Osteoblast (primary cell): ENCODE results near the gene NUPR1. TPM values are rescaled to one million over a fixed set of nuclear protein-coding genes. Genes with fewer than 3 reads are reported as not detected.
"Not testable (repeated sequence)": the region's sequence is repeated elsewhere in the genome, so short reads cannot be mapped to it uniquely, and the experiment has no call there.

Source experiments
- DNase-seq: peaks from one replicate; pipeline ENCODE4 v3.0.0; 2011; ENCODE audit warnings: low spot score, mixed read lengths; ENCODE audit not compliant: insufficient read length; ENCODE audit errors: missing footprints
- H2AFZ ChIP-seq: 2 replicates; pipeline ENCODE4 v1.6.0; 2011; ENCODE audit warnings: mild to moderate bottlenecking, low read length
- H3K27ac ChIP-seq: 2 replicates; pipeline ENCODE4 v1.5.1; 2011; ENCODE audit warnings: mild to moderate bottlenecking, low read depth, low read length, moderate library complexity
- H3K27me3 ChIP-seq: 2 replicates; pipeline ENCODE4 v1.6.0; 2012; ENCODE audit warnings: mild to moderate bottlenecking, control low read depth, inconsistent platforms, low read length, moderate library complexity; ENCODE audit not compliant: insufficient read depth
- H3K36me3 ChIP-seq: 2 replicates; pipeline ENCODE4 v1.5.1; 2011; ENCODE audit warnings: mild to moderate bottlenecking, low read length, control low read depth, moderate library complexity; ENCODE audit not compliant: insufficient read depth
- H3K4me1 ChIP-seq: 2 replicates; pipeline ENCODE4 v1.5.1; 2011; ENCODE audit warnings: mild to moderate bottlenecking, low read length, control low read depth, moderate library complexity; ENCODE audit not compliant: insufficient read depth
- H3K4me2 ChIP-seq: 2 replicates; pipeline ENCODE4 v1.6.0; 2011; ENCODE audit warnings: mild to moderate bottlenecking, low read length; ENCODE audit not compliant: insufficient read depth
- H3K4me3 ChIP-seq: fragments of 200-600 bp; sonication (generic); 3 replicates; pipeline ENCODE4 v1.5.1; 2012; ENCODE audit warnings: mild to moderate bottlenecking, low read length, inconsistent platforms; ENCODE audit not compliant: insufficient read depth
- H3K79me2 ChIP-seq: 2 replicates; pipeline ENCODE4 v1.6.0; 2012; ENCODE audit warnings: mild to moderate bottlenecking, low read length, control low read depth, inconsistent platforms; ENCODE audit not compliant: insufficient read depth
- H3K9me3 ChIP-seq: 2 replicates; pipeline ENCODE4 v1.5.1; 2011; ENCODE audit warnings: low read depth, low read length, control low read depth
- H4K20me1 ChIP-seq: 2 replicates; pipeline ENCODE4 v1.6.0; 2012; ENCODE audit warnings: mild to moderate bottlenecking, low read length, control low read depth; ENCODE audit not compliant: insufficient read depth
- total RNA-seq: library from RNA; depleted of rRNA; stranded (reverse); fragments of >200 nt; gene quantifications from 2 replicates; pipeline ENCODE4 v1.2.3, GENCODE V29; 2012
- TF ChIP-seq, protein P1 (sequence below): IDR thresholded peaks from 2 replicates; pipeline ENCODE4 v1.5.1; 2011; ENCODE audit warnings: mild to moderate bottlenecking, low read depth, low read length, moderate library complexity; ENCODE audit errors: extremely low read depth

Gene NUPR1
- total RNA-seq, 1 donor, result 27.9 TPM

DNA sequence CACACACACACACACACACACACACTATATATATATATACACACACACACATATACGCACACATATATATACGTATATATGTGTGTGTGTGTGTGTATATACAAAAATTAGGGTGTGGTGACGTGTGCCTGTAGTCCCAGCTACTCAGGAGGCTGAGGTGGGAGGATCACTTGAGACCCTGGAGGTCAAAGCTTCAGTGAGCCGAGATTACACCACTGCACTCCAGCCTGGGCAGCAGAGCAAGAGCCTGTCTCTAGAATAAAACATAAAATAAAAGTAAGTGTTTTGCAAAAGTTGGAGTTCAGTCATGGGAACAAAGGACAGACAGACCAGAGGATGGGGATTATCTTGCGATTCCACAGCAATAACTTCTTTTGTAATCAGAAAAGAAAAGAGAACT is 10.8 kb downstream of the NUPR1 start:
- Histone ChIP-seq H3K27ac (no peak overlapping the region), H3K27me3 (no peaks in the 10 kb centered on the region), H3K4me1 (no peaks in the 10 kb centered on the region), H3K79me2 (no peaks in the 10 kb centered on the region), H4K20me1 (no peaks in the 10 kb centered on the region), H3K9me3 (no peaks in the 10 kb centered on the region), H2AFZ (no peak overlapping the region), H3K4me3 (no peak overlapping the region), H3K36me3 (no peaks in the 10 kb centered on the region), H3K4me2 (no peak overlapping the region)
- DNase-seq, result no peak
- TF ChIP-seq, protein P1, sequence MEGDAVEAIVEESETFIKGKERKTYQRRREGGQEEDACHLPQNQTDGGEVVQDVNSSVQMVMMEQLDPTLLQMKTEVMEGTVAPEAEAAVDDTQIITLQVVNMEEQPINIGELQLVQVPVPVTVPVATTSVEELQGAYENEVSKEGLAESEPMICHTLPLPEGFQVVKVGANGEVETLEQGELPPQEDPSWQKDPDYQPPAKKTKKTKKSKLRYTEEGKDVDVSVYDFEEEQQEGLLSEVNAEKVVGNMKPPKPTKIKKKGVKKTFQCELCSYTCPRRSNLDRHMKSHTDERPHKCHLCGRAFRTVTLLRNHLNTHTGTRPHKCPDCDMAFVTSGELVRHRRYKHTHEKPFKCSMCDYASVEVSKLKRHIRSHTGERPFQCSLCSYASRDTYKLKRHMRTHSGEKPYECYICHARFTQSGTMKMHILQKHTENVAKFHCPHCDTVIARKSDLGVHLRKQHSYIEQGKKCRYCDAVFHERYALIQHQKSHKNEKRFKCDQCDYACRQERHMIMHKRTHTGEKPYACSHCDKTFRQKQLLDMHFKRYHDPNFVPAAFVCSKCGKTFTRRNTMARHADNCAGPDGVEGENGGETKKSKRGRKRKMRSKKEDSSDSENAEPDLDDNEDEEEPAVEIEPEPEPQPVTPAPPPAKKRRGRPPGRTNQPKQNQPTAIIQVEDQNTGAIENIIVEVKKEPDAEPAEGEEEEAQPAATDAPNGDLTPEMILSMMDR, result no peak

DNA sequence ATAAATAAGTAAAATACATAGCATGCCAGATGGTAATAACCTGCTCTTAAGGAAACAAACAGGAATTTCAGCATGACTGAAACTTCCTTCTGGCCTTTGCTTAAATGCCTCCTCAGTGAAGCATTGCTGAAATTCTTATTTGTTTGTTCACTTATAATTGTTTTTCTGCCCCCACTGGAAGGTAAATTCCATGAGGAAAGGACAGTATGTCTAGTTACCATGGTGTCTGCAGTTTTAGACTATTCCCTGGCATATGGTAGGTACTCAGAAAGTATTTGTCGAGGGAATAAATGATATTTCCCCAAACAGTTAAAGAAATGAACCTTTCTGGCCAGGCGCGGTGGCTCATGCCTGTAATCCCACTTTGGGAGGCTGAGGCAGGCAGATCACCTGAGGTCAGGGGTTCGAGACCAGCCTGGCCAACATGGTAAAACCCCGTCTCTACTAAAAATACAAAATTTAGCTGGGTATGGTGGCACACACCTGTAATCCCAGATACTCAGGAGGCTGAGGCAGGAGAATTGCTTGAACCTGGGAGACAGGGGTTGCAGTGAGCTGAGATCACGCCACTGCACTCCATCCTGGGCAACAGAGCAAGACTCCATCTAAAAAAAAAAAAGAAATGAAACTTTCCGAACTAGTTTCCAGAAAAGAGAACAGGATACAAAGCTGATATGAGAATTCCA is 11.5 kb downstream of the NUPR1 start:
- H4K20me1 ChIP-seq, DNase-seq, H3K79me2 ChIP-seq, H3K4me2 ChIP-seq, H3K4me1 ChIP-seq, H2AFZ ChIP-seq, H3K9me3 ChIP-seq, H3K27ac ChIP-seq, H3K4me3 ChIP-seq, H3K27me3 ChIP-seq, H3K36me3 ChIP-seq: not testable (repeated sequence)

DNA sequence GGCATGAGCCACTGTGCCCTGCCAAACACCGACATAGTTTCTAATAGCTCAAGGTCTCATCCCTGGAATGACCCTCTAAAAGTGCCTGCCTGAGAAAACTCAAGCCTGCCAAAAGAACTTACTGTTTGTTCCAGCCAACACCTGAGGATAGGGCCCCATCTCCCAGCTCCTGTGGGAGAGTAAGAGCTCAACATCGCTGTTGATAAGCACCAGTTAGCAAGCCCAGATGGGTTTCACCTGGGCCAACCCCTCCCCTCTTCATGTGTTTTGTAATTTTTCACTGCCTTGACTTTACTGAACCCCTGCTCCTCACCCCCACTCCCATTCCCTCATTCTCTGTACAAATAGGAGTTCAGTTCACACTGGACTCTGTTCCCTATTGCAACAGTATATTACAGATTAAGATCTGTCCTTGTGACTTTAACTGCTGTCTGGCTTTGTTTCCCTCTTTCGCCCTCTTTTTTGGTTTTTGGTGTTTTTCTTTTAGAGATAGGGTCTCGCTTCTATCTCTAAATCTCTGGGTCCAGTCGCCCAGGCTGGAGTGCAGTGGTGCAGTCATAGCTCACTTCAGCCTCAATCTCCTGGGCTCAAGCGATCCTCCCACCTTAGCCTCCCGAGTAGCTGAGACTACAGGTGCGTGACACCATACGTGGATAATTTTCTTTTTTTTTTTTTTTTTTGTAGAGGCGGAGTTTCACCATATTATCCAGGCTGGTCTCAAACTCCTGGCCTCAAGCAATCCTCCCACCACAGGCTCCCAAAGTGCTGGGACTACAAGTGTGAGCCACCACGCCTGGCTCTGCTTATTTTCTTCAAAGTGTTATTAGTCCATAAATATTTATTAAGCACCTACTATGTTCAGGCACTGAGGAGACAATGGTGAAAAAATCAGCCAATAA is 12.3 kb downstream of the NUPR1 start:
- Histone ChIP-seq H3K27ac (no peak overlapping the region), H2AFZ (no peak overlapping the region), H3K79me2 (no peaks in the 10 kb centered on the region), H3K36me3 (no peaks in the 10 kb centered on the region), H3K9me3 (no peaks in the 10 kb centered on the region), H4K20me1 (no peaks in the 10 kb centered on the region), H3K27me3 (no peaks in the 10 kb centered on the region), H3K4me2 (no peak overlapping the region), H3K4me3 (no peak overlapping the region), H3K4me1 (no peaks in the 10 kb centered on the region)
- TF ChIP-seq, protein P1, result no peak
- DNase-seq, result no peak

DNA sequence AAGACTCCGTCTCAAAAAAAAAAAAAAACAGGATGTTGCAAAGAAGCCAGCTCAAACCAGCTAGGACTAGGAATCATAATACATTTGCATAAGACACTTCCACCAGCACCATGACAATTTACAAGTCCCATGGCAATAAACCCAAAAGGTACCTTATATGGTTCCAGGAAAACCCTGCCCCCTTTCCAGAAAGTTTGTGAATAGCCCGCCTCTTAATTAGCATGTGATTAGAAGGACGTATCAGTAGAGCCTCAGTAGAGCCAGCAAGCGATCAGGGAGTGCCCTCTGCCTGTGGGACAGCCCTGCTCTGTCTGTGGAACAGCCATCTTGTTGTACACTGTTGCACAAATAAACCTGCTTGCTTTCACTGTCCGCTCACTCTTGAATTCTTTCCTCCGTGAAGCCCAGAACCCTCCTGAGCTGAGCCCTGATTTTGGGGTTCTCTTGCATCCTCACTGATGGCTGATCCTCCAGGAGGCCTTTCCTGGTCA is 14.0 kb downstream of the NUPR1 start:
- Histone ChIP-seq H2AFZ (no peak overlapping the region), H3K36me3 (no peaks in the 10 kb centered on the region), H3K27me3 (no peaks in the 10 kb centered on the region), H3K79me2 (no peaks in the 10 kb centered on the region), H3K4me2 (no peak overlapping the region), H3K4me3 (no peak overlapping the region), H3K9me3 (no peaks in the 10 kb centered on the region), H3K4me1 (no peaks in the 10 kb centered on the region), H4K20me1 (no peaks in the 10 kb centered on the region), H3K27ac (no peak overlapping the region)
- DNase-seq, result no peak
- TF ChIP-seq, protein P1, result no peak
